Neutrophil (primary cell): ENCODE results near the gene FHOD3.

Source experiments
- H3K27ac ChIP-seq: fragments of 200-600 bp; sonication (generic); 2 replicates; pipeline ENCODE4 v1.5.1; 2016; ENCODE audit warnings: mild to moderate bottlenecking, moderate library complexity
- H3K27me3 ChIP-seq: fragments of 200-600 bp; sonication (generic); 2 replicates; pipeline ENCODE4 v1.6.0; 2016; ENCODE audit warnings: mild to moderate bottlenecking
- H3K36me3 ChIP-seq: fragments of 200-600 bp; sonication (generic); 2 replicates; pipeline ENCODE4 v1.5.1; 2017
- H3K4me1 ChIP-seq, 2 experiments: fragments of 200-600 bp in 1 of 2; sonication (generic) in 1 of 2; 1 replicate in 1 of 2; 2 replicates in 1 of 2; pipeline versions ENCODE4 v1.5.1 to v1.6.1; 2013 to 2016; ENCODE audit warnings: low read depth in 1 of 2, low read length in 1 of 2, mild to moderate bottlenecking in 1 of 2, moderate library complexity in 1 of 2; ENCODE audit not compliant: control insufficient read depth in 1 of 2, insufficient read depth in 1 of 2
- H3K4me3 ChIP-seq, 2 experiments: fragments of 200-600 bp in 1 of 2; sonication (generic) in 1 of 2; 1 replicate in 1 of 2; 2 replicates in 1 of 2; pipeline ENCODE4 v1.5.1; 2013 to 2016; ENCODE audit warnings: low read depth in 1 of 2, low read length in 1 of 2, mild to moderate bottlenecking in 1 of 2, moderate library complexity in 1 of 2
- H3K9me3 ChIP-seq: fragments of 200-600 bp; sonication (generic); 2 replicates; pipeline ENCODE4 v1.5.1; 2016
- CTCF ChIP-seq: fragments of 200-600 bp; sonication (generic); IDR thresholded peaks from 2 replicates; pipeline ENCODE4 v1.5.1; 2016; ENCODE audit warnings: antibody characterized with exemption

The FHOD3 gene

GRCh38 chr18:36828630-36829361 lies 531.3 kb downstream of the FHOD3 start, which contains the start of the genes KIAA1328 and TPGS2:
TSS of gene KIAA1328 (plus strand) at chr18:36829127. CDS start at chr18:36829139, 12 bp downstream.
TSS of gene TPGS2 (minus strand) at chr18:36829002. CDS start at chr18:36828767, 235 bp downstream.
- H3K36me3 ChIP-seq = no peaks in the 10 kb centered on the region
- no peaks in the 10 kb centered on the region for H3K9me3 ChIP-seq
- peak; percentile 39 for TF ChIP-seq CTCF
- H3K4me1 ChIP-seq = peaks cover 17 to 18% of the 10 kb centered on the region in 2 experiments
- H3K4me3 ChIP-seq = peak within 1 kb of the TSS; percentile 94
- H3K27me3 ChIP-seq = no peaks in the 10 kb centered on the region
- H3K27ac ChIP-seq = peak within 1 kb of the TSS; percentile 73
